GM12873 (cell line): Measurements from ENCODE around the gene DUSP21.

ENCODE experiments used
- TF ChIP-seq, protein P1 (sequence below): IDR thresholded peaks from 2 replicates; pipeline ENCODE4 v1.5.1; 2012; ENCODE audit warnings: low read depth, mild to moderate bottlenecking, moderate library complexity, low read length, control low read depth; ENCODE audit not compliant: insufficient read depth; ENCODE audit errors: missing control alignments

The DUSP21 gene

DNA sequence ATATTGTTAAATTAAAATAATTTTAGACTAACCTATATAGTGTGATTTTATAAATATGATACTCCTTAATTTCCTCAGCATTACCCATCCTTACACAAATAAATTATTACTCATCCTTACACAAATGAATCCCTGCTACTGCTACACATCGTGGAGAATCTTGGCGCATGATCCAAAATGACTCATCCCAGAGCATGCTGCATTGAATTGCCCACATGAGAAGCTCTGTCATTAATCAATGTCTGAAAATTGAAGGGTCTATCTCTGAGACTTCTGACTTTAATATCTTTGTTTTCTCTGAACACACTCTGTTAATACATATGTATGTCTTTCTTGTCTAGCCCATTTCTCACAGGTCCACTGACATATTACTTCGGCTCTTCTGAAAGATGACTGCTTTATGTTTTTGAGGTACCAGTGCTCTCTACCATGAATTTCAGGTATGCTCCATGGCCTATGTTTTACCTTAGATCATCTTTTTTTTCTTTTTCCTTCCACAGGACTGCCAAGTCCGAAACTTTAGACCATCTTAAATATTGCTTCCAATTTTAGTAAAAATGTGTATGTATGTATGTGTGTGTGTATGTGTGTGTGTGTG, 15.7 kb upstream of the DUSP21 start:
- TF ChIP-seq, protein P1, sequence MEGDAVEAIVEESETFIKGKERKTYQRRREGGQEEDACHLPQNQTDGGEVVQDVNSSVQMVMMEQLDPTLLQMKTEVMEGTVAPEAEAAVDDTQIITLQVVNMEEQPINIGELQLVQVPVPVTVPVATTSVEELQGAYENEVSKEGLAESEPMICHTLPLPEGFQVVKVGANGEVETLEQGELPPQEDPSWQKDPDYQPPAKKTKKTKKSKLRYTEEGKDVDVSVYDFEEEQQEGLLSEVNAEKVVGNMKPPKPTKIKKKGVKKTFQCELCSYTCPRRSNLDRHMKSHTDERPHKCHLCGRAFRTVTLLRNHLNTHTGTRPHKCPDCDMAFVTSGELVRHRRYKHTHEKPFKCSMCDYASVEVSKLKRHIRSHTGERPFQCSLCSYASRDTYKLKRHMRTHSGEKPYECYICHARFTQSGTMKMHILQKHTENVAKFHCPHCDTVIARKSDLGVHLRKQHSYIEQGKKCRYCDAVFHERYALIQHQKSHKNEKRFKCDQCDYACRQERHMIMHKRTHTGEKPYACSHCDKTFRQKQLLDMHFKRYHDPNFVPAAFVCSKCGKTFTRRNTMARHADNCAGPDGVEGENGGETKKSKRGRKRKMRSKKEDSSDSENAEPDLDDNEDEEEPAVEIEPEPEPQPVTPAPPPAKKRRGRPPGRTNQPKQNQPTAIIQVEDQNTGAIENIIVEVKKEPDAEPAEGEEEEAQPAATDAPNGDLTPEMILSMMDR = no peak

DNA sequence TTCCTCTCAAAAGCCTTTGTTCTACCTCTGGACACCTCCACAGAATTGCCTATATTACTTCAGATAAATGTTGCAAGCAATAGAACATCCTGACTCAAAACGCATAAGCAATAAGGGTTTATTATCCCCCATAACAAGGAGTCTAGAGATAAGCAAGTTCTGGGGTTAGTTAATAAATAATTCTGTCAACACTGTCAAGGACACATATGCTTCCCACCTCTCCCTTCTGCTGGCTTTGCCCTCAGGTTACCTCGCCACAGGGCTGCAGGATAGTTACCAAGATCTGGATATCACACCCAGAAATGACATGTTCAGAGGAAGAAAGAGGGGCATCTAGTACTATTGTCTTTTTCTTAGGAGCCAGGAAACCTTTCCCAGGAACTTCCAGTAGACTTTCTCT, 14.0 kb upstream of the DUSP21 start:
- TF ChIP-seq, protein P1 = no peak

DNA sequence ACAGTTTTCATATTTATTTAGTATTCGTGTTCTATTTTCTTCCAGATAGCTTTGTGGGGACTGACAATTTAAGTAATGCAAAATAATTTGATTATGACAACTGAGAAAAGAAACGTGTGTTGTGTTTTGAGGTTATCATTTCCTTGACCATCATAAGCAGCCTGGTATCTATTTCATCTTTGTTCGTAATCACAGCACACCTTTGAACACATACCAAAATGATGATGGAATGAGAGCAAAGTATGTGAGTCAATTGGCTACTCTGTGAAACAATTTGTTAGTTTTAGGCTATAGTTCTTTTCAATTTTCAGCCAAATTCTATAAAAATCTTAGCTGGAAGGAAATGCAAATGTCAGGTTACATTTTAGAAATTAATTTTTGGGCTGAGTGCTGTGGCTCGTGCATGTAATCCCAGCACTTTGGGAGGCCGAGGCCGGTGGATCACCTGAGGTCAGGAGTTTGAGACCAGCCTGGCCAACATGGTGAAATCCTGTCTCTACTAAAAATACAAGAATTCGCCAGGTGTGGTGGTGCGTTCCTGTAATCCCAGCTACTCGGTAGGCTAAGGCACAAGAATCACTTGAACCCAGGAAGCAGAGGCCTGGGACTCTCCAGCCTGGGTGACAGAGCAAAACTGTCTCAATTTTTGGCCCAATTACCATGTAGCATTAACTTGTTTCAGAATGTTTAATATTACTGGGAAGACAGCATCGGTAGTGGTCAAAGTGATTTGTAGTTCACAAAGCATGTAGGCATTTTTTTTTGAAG, 1.1 kb upstream of the DUSP21 start:
- TF ChIP-seq, protein P1 = no peak

DNA sequence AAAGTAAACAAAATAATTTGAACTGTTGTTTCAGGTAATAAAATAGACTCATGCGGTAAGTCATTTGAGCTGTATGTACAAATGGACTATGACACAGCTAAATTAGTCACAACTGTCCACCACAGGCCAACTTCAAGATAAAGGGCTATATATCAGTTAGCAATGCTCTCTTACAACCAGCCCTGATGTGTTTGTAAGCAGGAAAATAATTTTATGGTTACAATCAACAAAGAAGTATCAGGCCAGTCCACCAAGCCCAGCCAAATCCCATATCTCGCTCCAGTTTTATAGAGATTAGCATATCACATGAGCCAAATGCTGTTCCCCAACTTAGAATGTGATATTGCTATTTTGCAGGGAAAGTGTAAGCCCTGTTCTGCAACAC, 511 bp upstream of the DUSP21 start:
- TF ChIP-seq, protein P1 = no peak

DNA sequence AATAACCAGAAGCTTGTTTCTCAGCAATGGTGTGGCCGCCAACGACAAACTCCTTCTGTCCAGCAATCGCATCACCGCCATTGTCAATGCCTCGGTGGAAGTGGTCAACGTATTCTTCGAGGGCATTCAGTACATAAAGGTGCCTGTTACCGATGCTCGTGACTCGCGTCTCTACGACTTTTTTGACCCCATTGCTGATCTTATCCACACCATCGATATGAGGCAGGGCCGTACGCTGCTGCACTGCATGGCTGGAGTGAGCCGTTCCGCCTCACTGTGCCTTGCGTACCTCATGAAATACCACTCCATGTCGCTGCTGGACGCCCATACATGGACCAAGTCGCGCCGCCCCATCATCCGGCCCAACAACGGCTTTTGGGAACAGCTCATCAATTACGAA, 383 bp downstream of the DUSP21 start:
- TF ChIP-seq, protein P1 = no peak

DNA sequence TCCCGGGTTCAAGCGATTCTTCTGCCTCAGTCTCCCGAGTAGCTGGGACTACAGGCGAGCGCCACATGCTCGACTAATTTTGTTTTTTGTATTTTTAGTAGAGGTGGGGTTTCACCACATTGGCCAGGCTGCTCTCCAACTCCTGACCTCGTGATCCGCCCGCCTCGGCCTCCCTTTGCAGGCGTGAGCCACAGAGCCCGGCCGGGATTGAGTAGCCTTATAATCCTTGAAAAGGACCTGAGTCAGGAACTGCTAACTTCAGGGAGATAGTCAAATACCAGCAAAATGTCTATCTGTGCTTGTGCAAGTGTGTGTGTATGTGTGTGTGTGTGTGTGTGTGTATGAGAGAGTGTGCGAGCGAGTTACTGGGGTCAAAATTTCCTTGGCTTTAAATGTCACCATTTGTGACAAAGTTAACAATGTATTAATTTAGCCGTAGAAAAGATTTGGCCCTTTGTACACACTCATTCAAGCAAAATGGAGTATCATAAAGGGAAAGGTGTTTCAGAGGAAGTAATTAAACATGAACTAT, 27.4 kb downstream of the DUSP21 start:
- TF ChIP-seq, protein P1 = no peak

DNA sequence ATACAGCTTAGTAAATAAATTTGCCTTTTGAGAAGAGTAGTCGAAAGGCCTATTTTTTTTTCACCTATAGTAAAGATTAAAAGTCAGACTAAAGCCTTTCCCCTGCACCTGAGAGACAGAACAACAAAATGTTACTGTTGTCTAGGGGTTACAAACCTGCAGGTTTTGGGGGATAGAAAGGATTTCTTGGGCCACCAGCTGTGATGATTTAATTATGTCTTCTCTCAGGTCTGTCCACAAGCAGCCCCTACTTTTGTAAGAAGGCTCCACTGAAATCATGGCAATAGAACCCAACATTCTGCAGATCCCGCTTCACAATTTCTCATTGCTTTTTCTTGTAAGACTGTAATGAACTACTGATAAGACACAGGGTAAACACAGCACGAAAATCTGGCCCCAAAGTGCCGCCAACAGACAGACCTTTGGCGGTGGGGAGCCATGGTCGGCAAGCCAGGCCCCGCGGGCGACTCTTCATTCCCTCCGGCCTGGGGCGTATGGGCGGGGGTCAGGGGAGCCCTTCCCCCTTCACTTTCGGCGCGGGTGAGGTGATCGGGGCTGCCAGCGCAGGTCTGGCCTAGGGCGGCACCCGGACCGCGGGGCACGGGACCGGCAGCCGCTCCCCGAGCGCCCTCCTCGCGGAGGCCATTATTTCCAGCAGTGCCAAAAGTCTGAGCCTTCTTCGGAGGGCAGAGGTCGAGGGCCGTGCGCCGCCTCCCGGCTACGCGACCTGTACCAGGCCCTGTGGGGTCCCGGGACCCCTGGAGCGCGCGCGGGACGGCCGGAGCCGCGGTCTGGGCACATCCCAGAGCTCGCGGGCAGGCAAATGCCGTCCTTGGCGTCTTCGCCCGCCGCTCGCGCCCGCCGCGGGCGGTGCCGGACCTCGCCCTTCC, 28.4 kb downstream of the DUSP21 start:
- TF ChIP-seq, protein P1 = no peak
